Endothelial cell (in vitro differentiated cells): ENCODE data around the gene AMPH. TPM values are rescaled to one million over a fixed set of nuclear protein-coding genes. Genes with fewer than 3 reads are reported as not detected.

ENCODE experiments used
- DNase-seq: peaks from one replicate; pipeline ENCODE4 v3.0.0; 2021; ENCODE audit warnings: low spot score
- H3K27ac Mint-ChIP-seq: one replicate; pipeline ENCODE4 v1.8.0; 2021; ENCODE audit warnings: mixed read lengths, inconsistent platforms; ENCODE audit not compliant: unreplicated experiment
- H3K27me3 Mint-ChIP-seq: one replicate; pipeline ENCODE4 v1.8.0; 2021; ENCODE audit warnings: mild to moderate bottlenecking, moderate library complexity, mixed read lengths, inconsistent platforms; ENCODE audit not compliant: unreplicated experiment
- H3K36me3 Mint-ChIP-seq: one replicate; pipeline ENCODE4 v1.8.0; 2021; ENCODE audit warnings: mild to moderate bottlenecking, low read depth, mixed read lengths, inconsistent platforms; ENCODE audit not compliant: unreplicated experiment
- H3K4me1 Mint-ChIP-seq: one replicate; pipeline ENCODE4 v1.8.0; 2021; ENCODE audit warnings: mild to moderate bottlenecking, mixed read lengths, inconsistent platforms; ENCODE audit not compliant: unreplicated experiment
- H3K4me3 Mint-ChIP-seq: one replicate; pipeline ENCODE4 v1.8.0; 2021; ENCODE audit warnings: mild to moderate bottlenecking, mixed read lengths, inconsistent platforms; ENCODE audit not compliant: unreplicated experiment
- H3K9me3 Mint-ChIP-seq: one replicate; pipeline ENCODE4 v1.8.0; 2021; ENCODE audit warnings: mixed read lengths, inconsistent platforms; ENCODE audit not compliant: unreplicated experiment
- total RNA-seq: library from RNA; stranded (reverse); fragmentation: NEBNext Ultra II Directional; extraction: Animal tissue kit (Norgen Biotek cat#: 25700); gene quantifications from one replicate; pipeline ENCODE4 v1.2.1, GENCODE V29; 2021; ENCODE audit not compliant: unreplicated experiment
- TF ChIP-seq, protein P1 (sequence below): fragments of 200-600 bp; sonication (generic); IDR thresholded peaks from one replicate; pipeline ENCODE4 v1.5.0; 2021; ENCODE audit warnings: antibody characterized with exemption; ENCODE audit not compliant: unreplicated experiment

The AMPH gene
- total RNA-seq, 1 donor from 2014 or later, result 1.6 TPM

DNA sequence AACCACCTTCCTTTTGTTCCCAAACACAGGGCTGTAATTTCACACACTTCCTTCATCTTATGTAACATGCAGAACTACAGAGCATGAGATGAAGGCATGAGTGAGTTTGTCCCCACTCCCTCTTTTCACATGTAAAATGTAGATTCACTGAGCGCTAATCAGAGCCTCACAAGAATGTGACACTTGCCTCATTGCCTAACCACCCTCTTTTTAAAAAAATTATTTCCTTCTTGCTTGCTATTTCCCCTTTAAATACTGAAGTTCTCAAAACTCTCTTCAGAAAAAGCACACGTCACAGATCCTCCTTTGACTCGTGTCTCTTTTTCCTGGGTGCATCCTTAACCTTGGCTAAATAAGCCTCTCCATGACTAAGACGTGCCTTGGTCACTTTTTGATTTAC lies 236.5 kb downstream of the AMPH start:
- peaks cover 13% of the 10 kb centered on the region for H3K4me1 Mint-ChIP-seq
- TF ChIP-seq, protein P1, sequence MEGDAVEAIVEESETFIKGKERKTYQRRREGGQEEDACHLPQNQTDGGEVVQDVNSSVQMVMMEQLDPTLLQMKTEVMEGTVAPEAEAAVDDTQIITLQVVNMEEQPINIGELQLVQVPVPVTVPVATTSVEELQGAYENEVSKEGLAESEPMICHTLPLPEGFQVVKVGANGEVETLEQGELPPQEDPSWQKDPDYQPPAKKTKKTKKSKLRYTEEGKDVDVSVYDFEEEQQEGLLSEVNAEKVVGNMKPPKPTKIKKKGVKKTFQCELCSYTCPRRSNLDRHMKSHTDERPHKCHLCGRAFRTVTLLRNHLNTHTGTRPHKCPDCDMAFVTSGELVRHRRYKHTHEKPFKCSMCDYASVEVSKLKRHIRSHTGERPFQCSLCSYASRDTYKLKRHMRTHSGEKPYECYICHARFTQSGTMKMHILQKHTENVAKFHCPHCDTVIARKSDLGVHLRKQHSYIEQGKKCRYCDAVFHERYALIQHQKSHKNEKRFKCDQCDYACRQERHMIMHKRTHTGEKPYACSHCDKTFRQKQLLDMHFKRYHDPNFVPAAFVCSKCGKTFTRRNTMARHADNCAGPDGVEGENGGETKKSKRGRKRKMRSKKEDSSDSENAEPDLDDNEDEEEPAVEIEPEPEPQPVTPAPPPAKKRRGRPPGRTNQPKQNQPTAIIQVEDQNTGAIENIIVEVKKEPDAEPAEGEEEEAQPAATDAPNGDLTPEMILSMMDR, result no peak

DNA sequence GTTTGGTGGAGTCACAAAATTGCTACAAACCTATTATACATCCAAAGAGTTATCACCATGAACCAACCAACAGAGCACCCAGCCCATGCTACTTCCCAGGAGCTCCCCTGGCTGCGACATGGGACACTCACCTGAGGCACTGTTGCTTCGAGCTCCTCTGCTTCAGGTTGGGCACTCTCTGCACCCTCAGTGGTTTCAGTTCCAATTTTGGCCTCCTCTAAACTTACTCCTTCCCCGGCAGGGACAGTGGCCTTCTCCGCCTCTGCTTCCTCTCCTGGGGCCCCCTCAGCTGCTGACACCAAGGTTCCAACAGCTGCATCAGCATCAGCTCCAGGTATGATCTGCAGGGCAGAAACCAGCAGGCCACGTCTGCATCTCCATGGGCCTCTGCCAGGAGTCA lies 237.3 kb downstream of the AMPH start:
- TF ChIP-seq, protein P1, result no peak
- H3K9me3 Mint-ChIP-seq, result no peaks in the 10 kb centered on the region
- H3K27me3 Mint-ChIP-seq, result peaks cover 2% of the 10 kb centered on the region
- no peak overlapping the region for H3K27ac Mint-ChIP-seq
- peaks cover 21% of the 10 kb centered on the region for H3K4me1 Mint-ChIP-seq
- no peak for DNase-seq
- H3K4me3 Mint-ChIP-seq, result no peak overlapping the region
- peaks cover 3% of the 10 kb centered on the region for H3K36me3 Mint-ChIP-seq

More for the DNA sequence above, 236.5 kb downstream of the AMPH start:
- Mint-ChIP-seq H3K4me3 (no peak overlapping the region), H3K36me3 (peaks cover 3% of the 10 kb centered on the region), H3K9me3 (no peaks in the 10 kb centered on the region), H3K27ac (no peak overlapping the region), H3K27me3 (peaks cover 2% of the 10 kb centered on the region)
- DNase-seq, result no peak

DNA sequence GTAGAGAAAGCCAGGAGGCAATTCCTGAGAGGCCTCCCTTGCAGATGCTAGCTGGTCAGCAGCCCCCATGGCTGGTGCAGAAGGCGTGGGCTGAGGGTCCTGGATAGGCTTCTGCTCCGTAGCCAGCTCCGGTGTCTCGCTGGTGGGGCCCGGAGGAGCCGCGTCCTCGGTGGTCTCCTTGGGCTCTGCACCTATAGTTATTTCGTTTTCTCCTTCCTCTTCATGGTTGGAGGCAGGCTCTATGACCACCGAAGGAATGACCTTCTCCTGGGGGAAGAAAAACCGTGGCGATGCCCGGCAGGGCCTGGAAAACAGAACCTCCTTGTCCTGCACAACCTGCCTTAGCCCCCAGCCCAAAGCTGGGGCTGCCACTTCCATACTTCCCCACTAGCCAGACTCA lies 239.4 kb downstream of the AMPH start:
- H3K36me3 Mint-ChIP-seq, result peaks cover 3% of the 10 kb centered on the region
- peaks cover 26% of the 10 kb centered on the region for H3K4me1 Mint-ChIP-seq
- TF ChIP-seq, protein P1, result no peak
- peaks cover 2% of the 10 kb centered on the region for H3K27me3 Mint-ChIP-seq
- H3K9me3 Mint-ChIP-seq, result no peaks in the 10 kb centered on the region
- H3K27ac Mint-ChIP-seq, result no peak overlapping the region
- no peak overlapping the region for H3K4me3 Mint-ChIP-seq
- DNase-seq, result no peak

DNA sequence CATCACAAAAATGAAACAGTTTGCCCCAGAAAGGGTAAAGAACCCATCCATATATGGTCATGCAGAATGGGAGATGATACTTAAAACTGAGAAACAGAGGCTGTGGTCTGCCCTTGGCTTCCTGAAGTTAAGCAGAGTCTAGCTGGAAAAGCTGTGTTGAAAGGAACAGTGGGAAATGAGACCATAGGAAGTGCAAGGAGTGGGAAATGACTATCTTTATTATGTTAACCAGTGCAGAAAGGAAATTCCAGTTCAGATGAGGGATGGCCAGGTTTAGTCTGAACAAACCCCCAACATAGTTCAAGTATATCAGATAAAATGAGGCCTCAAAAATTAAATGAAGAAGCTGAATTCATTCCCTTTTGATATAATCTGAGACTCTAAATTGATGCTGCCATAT lies 245.5 kb downstream of the AMPH start:
- Mint-ChIP-seq H3K4me3 (no peak overlapping the region), H3K4me1 (peaks cover 38% of the 10 kb centered on the region), H3K27ac (no peak overlapping the region), H3K36me3 (no peaks in the 10 kb centered on the region), H3K27me3 (no peaks in the 10 kb centered on the region), H3K9me3 (no peaks in the 10 kb centered on the region)
- no peak for DNase-seq
- TF ChIP-seq, protein P1, result no peak

DNA sequence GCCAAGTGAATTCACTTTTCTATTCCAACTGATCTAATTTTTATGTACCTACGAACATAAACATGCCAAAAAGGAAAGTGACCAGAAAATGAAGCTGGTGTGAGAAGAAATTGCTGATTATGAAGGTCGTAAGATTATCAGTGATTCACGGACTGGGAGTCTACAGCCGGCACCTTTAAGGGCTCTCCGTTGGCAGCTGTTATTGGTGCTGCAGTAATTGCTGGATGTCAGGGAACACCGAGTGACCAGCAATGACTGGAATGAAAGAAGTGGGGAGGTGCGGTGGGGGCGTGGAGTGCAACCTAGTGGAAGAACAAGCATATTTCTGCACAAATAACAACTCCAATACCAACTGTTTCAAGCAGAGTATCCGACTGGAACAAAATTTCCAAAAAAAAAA lies 247.9 kb downstream of the AMPH start:
- Mint-ChIP-seq H3K4me3 (no peak overlapping the region), H3K4me1 (peaks cover 20% of the 10 kb centered on the region), H3K27ac (no peak overlapping the region), H3K36me3 (peaks cover 6% of the 10 kb centered on the region), H3K27me3 (no peaks in the 10 kb centered on the region), H3K9me3 (no peaks in the 10 kb centered on the region)
- DNase-seq, result no peak
- TF ChIP-seq, protein P1, result no peak
